Prostate gland (tissue), 2 donors: ENCODE data around the gene FRMD4B.

Source experiments
- CTCF ChIP-seq, 4 experiments: fragments of 200-600 bp in 2 of 4; fragments of 450-650 bp in 2 of 4; sonication (generic) in 2 of 4; IDR thresholded peaks; 1 replicate in 3 of 4; 2 replicates in 1 of 4; pipeline ENCODE4 v1.5.1; 2016 to 2019; ENCODE audit warnings: antibody characterized with exemption in 4 of 4, mild to moderate bottlenecking in 2 of 4, moderate library complexity in 2 of 4
- POLR2A ChIP-seq: fragments of 450-650 bp; IDR thresholded peaks from one replicate; pipeline ENCODE4 v1.6.1; 2016; ENCODE audit warnings: antibody characterized with exemption, mild to moderate bottlenecking
- POLR2AphosphoS5 ChIP-seq: sonication (generic); formaldehyde crosslinking; IDR thresholded peaks from one replicate; pipeline ENCODE4 v1.6.1; 2017; ENCODE audit warnings: antibody characterized with exemption

DNA sequence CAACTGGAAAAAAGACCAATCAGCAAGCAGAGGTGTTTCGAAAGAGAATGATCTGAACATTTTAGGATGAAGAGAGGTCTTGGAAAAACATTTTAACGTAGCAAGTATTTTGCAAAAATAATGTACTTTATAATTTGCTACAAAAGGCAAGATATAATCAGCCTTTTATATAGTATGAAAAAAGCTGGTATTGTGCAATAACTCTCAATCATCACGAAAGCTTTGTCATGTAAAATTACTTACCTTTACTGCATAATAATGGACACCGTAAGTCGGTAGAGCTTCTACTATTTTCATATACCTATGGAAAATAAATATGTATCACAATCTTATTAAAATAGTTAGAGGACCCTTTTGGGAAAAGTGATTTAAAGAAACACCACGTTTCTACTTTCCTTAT lies 167.8 kb downstream of the FRMD4B start:
- TF ChIP-seq POLR2AphosphoS5 (no peak), CTCF (IDR thresholded peaks at IDR 0.05) (no peak), POLR2A (no peak)
